Measurements from ENCODE around the gene CSRNP3. TPM values are rescaled to one million over a fixed set of nuclear protein-coding genes. Genes with fewer than 3 reads are reported as not detected.

CSRNP3 gene
- total RNA-seq, 2 donors from 2014 or later = 1.8 to 2.7 TPM

DNA sequence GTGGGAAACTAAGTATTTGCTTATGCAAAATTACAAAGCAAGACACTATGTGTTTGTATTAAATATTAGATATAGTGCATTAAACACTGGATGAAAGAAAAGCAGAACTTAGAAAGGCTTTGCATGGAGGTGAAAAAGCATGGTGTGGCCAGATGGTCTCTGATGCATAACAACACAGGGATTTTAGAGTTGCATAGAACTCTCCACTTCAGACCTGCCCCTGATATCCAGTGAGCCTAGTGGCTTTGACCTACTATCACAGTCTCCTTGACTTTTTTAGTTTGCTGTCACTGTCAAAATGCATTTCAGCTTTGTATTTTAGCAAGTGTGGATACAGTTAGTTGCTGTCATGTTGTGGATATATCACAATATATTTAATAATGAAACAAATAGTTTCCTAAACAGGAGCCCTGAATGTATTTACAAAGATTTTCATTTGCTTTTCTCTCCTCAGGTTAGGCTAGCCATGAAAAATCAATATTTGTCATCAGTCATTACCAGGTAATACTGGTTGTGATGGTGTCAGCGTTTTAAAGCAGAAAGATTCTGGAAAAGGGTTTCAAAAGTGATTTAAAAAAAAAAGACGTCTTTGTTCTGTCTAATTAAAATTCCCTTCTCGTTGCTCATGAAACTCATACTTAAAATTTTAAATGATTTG, 5.2 kb downstream of the CSRNP3 start:
- peaks cover 0 to 7% of the 10 kb centered on the region in 2 donors for H3K4me1 ChIP-seq (ENCODE audit: control insufficient read depth in 1 of 2, low read depth in 2 of 2)
- no peaks in the 10 kb centered on the region for H3K9me3 ChIP-seq
- H3K27me3 ChIP-seq (replicated peaks; ENCODE audit: insufficient read depth) = no peaks in the 10 kb centered on the region
- TF ChIP-seq CTCF (IDR thresholded peaks at IDR 0.05) = no peak
- no peak for ATAC-seq (ENCODE audit: insufficient number of reproducible peaks, low FRiP score, low read depth)
- H3K36me3 ChIP-seq = no peaks in the 10 kb centered on the region
- no peak for DNase-seq (ENCODE audit: low spot score)
- no peak overlapping the region for H3K27ac ChIP-seq
- H3K4me3 ChIP-seq = no peak overlapping the region

- Histone ChIP-seq H3K4me1 (ENCODE audit: control insufficient read depth in 1 of 2, low read depth in 2 of 2) (peaks cover 0 to 1% of the 10 kb centered on the region in 2 donors), H3K4me3 (no peak overlapping the region), H3K9me3 (no peaks in the 10 kb centered on the region), H3K27me3 (replicated peaks; ENCODE audit: insufficient read depth) (no peaks in the 10 kb centered on the region), H3K36me3 (no peaks in the 10 kb centered on the region), H3K27ac (no peak overlapping the region)
- ATAC-seq (ENCODE audit: insufficient number of reproducible peaks, low FRiP score, low read depth) (no peak), DNase-seq (ENCODE audit: low spot score) (no peak)
- no peak for TF ChIP-seq CTCF (IDR thresholded peaks at IDR 0.05)
These were observed 5.9 kb downstream of the CSRNP3 start for GRCh38 chr2:165475277-165476004.

- no peak for ATAC-seq (ENCODE audit: insufficient number of reproducible peaks, low FRiP score, low read depth)
- Histone ChIP-seq H3K9me3 (no peaks in the 10 kb centered on the region), H3K4me1 (ENCODE audit: control insufficient read depth in 1 of 2, low read depth in 2 of 2) (no peaks in the 10 kb centered on the region), H3K27ac (no peak overlapping the region), H3K4me3 (no peak overlapping the region), H3K36me3 (no peaks in the 10 kb centered on the region), H3K27me3 (replicated peaks; ENCODE audit: insufficient read depth) (no peaks in the 10 kb centered on the region)
- no peak for TF ChIP-seq CTCF (IDR thresholded peaks at IDR 0.05)
- no peak for DNase-seq (ENCODE audit: low spot score)
These were observed 10.4 kb downstream of the CSRNP3 start for GRCh38 chr2:165479856-165480255.

- Histone ChIP-seq H3K27me3 (replicated peaks; ENCODE audit: insufficient read depth) (no peaks in the 10 kb centered on the region), H3K27ac (no peak overlapping the region), H3K4me1 (ENCODE audit: control insufficient read depth in 1 of 2, low read depth in 2 of 2) (no peaks in the 10 kb centered on the region), H3K9me3 (no peaks in the 10 kb centered on the region), H3K4me3 (no peak overlapping the region), H3K36me3 (no peaks in the 10 kb centered on the region)
- ATAC-seq (ENCODE audit: insufficient number of reproducible peaks, low FRiP score, low read depth) = no peak
- no peak for TF ChIP-seq CTCF (IDR thresholded peaks at IDR 0.05)
- no peak for DNase-seq (ENCODE audit: low spot score)
These were observed 25.1 kb downstream of the CSRNP3 start for GRCh38 chr2:165494573-165494972.

- Histone ChIP-seq H3K27ac (no peak overlapping the region), H3K36me3 (no peaks in the 10 kb centered on the region), H3K4me3 (no peak overlapping the region), H3K9me3 (no peaks in the 10 kb centered on the region), H3K4me1 (ENCODE audit: control insufficient read depth in 1 of 2, low read depth in 2 of 2) (no peaks in the 10 kb centered on the region), H3K27me3 (replicated peaks; ENCODE audit: insufficient read depth) (no peaks in the 10 kb centered on the region)
- TF ChIP-seq CTCF (IDR thresholded peaks at IDR 0.05) = no peak
- no peak for DNase-seq (ENCODE audit: low spot score)
- ATAC-seq (ENCODE audit: insufficient number of reproducible peaks, low FRiP score, low read depth) = no peak
These were observed 28.3 kb downstream of the CSRNP3 start for GRCh38 chr2:165497659-165498317.

All from thoracic aorta (tissue), 2 donors.